Testis (tissue), 3 donors: ENCODE data around the gene LSM10. TPM values are rescaled to one million over a fixed set of nuclear protein-coding genes. Genes with fewer than 3 reads are reported as not detected.

Experiments
- DNase-seq: peaks from one replicate; pipeline ENCODE4 v3.0.0-alpha.2; 2019
- H3K27ac ChIP-seq, 2 donors: fragments of 200-600 bp; sonication (generic); one replicate each; pipeline ENCODE4 v1.5.1; 2019
- H3K27me3 ChIP-seq: fragments of 200-600 bp; sonication (generic); one replicate; pipeline ENCODE4 v1.5.1; 2019
- H3K36me3 ChIP-seq: fragments of 200-600 bp; sonication (generic); one replicate; pipeline ENCODE4 v1.5.1; 2017; ENCODE audit warnings: low read depth; ENCODE audit errors: missing control alignments
- H3K4me1 ChIP-seq: fragments of 200-600 bp; sonication (generic); one replicate; pipeline ENCODE4 v1.5.1; 2019
- H3K4me3 ChIP-seq, 2 donors: fragments of 200-600 bp; sonication (generic); one replicate each; pipeline ENCODE4 v1.5.1; 2017 to 2019
- H3K9me3 ChIP-seq: fragments of 200-600 bp; sonication (generic); one replicate; pipeline ENCODE4 v1.5.1; 2017
- CTCF ChIP-seq, 3 experiments: fragments of 450-650 bp in 2 of 3; fragments of 200-600 bp in 1 of 3; sonication (generic) in 1 of 3; IDR thresholded peaks; one replicate each; pipeline ENCODE4 v1.5.1; 2016 to 2019; ENCODE audit warnings: antibody characterized with exemption in 3 of 3, mild to moderate bottlenecking in 2 of 3, moderate library complexity in 1 of 3
- POLR2A ChIP-seq: fragments of 450-650 bp; IDR thresholded peaks from one replicate; pipeline ENCODE4 v1.6.1; 2017; ENCODE audit warnings: antibody characterized with exemption, mild to moderate bottlenecking, moderate library complexity
- WGBS, 2 donors: methylation state at CpG; one replicate each; pipeline ENCODE4 v1.1.5; 2018; 5-methylcytosine and 5-hydroxymethylcytosine counted together
- intact Hi-C: fragments of 100-400 bp; cut with DNase I; formaldehyde crosslinking; loops from one replicate; pipeline ENCODE4 v1.15.1; 2023; ENCODE audit warnings: low total_unique reads
- polyA plus RNA-seq: library from polyadenylated mRNA; stranded (reverse); fragments of 350-450 nt; fragmentation: Illumina TruSeq; extraction: RNeasy Lipid Tissue Mini Kit (QIAGEN cat#74804); gene quantifications from one replicate; pipeline ENCODE4 v1.2.3, GENCODE V29; 2014; ENCODE audit warnings: low read depth, low replicate concordance; ENCODE audit not compliant: insufficient read depth
- total RNA-seq, 2 donors: library from RNA; depleted of rRNA; stranded (reverse); fragments of >200 nt; gene quantifications; one replicate each; pipeline ENCODE4 v1.2.3, GENCODE V29; 2016

Gene LSM10
- total and polyA plus RNA-seq, 3 donors from 2014 or later: 69.1 to 106 (median 73.6) TPM

GRCh38 chr1:36365381-36365780 is 32.3 kb downstream of the LSM10 start:
- TF ChIP-seq CTCF (IDR thresholded peaks at IDR 0.05) (no peak), POLR2A (no peak)
- peak; percentile 75 for DNase-seq
- Histone ChIP-seq H3K36me3 (no peaks in the 10 kb centered on the region), H3K27me3 (no peaks in the 10 kb centered on the region), H3K9me3 (no peaks in the 10 kb centered on the region), H3K27ac (peak overlapping the region; percentile 29 to 62), H3K4me3 (no peak overlapping the region), H3K4me1 (peaks cover 27% of the 10 kb centered on the region)
- 45 to 62% methylated on average over 1 of the region's 1 CpG for WGBS, 2 donors
- intact Hi-C loops: no loop called here

GRCh38 chr1:36359911-36360550 is 37.7 kb downstream of the LSM10 start:
- WGBS, 2 donors: 83 to 88% methylated on average over 5 to 6 of the region's 6 CpGs
- no peaks in the 10 kb centered on the region for H3K9me3 ChIP-seq
- no peak for TF ChIP-seq CTCF (IDR thresholded peaks at IDR 0.05)
- TF ChIP-seq POLR2A: no peak
- H3K36me3 ChIP-seq: no peaks in the 10 kb centered on the region
- intact Hi-C loops: no loop called here
- DNase-seq: no peak
- H3K27ac ChIP-seq: no peak overlapping the region
- no peaks in the 10 kb centered on the region for H3K27me3 ChIP-seq
- H3K4me3 ChIP-seq: no peak overlapping the region
- H3K4me1 ChIP-seq: peaks cover 12% of the 10 kb centered on the region

GRCh38 chr1:36359383-36359782 is 38.3 kb downstream of the LSM10 start:
- intact Hi-C loops: no loop called here
- 60 to 81% methylated on average over 5 of the region's 5 CpGs for WGBS, 2 donors
- TF ChIP-seq CTCF (IDR thresholded peaks at IDR 0.05): no peak
- no peak for TF ChIP-seq POLR2A
- DNase-seq: peak; percentile 27
- Histone ChIP-seq H3K27me3 (no peaks in the 10 kb centered on the region), H3K4me1 (peaks cover 11% of the 10 kb centered on the region), H3K4me3 (no peak overlapping the region), H3K36me3 (no peaks in the 10 kb centered on the region), H3K27ac (no peak overlapping the region), H3K9me3 (no peaks in the 10 kb centered on the region)

GRCh38 chr1:36358514-36359084 is 39.1 kb downstream of the LSM10 start:
- 50 to 65% methylated on average over 13 of the region's 13 CpGs for WGBS, 2 donors
- peak; percentile 51 for DNase-seq
- H3K36me3 ChIP-seq: no peaks in the 10 kb centered on the region

More at GRCh38 chr1:36358514-36359084, 39.1 kb downstream of the LSM10 start:
- no peaks in the 10 kb centered on the region for H3K27me3 ChIP-seq
- no peak overlapping the region for H3K4me3 ChIP-seq
- no peaks in the 10 kb centered on the region for H3K9me3 ChIP-seq
- intact Hi-C loops: no loop called here
- no peak for TF ChIP-seq CTCF (IDR thresholded peaks at IDR 0.05)
- no peak for TF ChIP-seq POLR2A
- H3K27ac ChIP-seq: no peak overlapping the region
- H3K4me1 ChIP-seq: peaks cover 11% of the 10 kb centered on the region
